ENCODE data around the gene FOCAD.

- TF ChIP-seq CTCF (IDR thresholded peaks at IDR 0.05) (no peak), POLR2A (IDR thresholded peaks at IDR 0.05) (no peak)
Observed at GRCh38 chr9:20658677-20659473, 25.2 kb upstream of the FOCAD start.

All from body of pancreas (tissue), 4 donors.